ENCODE data around the gene CYB561D1.

CYB561D1 gene

GRCh38 chr1:109483672-109484518, 10.0 kb upstream of the CYB561D1 start, which contains the start of gene ATXN7L2:
Gene ATXN7L2 (plus strand): TSS chr1:109483905. CDS start chr1:109483954, 49 bp downstream.
- ATAC-seq (replicated peaks; ENCODE audit: extremely low read depth, poor library complexity, severe bottlenecking) (peak; percentile 85), DNase-seq (ENCODE audit: low spot score in 2 of 2) (peak; percentile 77 to 85)
- H3K9me3 Mint-ChIP-seq = no peaks in the 10 kb centered on the region
- H3K4me3 Mint-ChIP-seq = peak within 1 kb of the TSS; percentile 97
- H3K36me3 Mint-ChIP-seq (ENCODE audit: insufficient read depth) = peaks cover 8% of the 10 kb centered on the region
- H3K4me1 Mint-ChIP-seq = peaks cover 31% of the 10 kb centered on the region
- peak within 1 kb of the TSS; percentile 93 for H3K27ac Mint-ChIP-seq (ENCODE audit: low read depth)
- H3K27me3 Mint-ChIP-seq = peaks cover 11% of the 10 kb centered on the region

- Mint-ChIP-seq H3K9me3 (no peaks in the 10 kb centered on the region), H3K4me3 (peak overlapping the region; percentile 97), H3K36me3 (ENCODE audit: insufficient read depth) (peaks cover 8% of the 10 kb centered on the region), H3K4me1 (peaks cover 31% of the 10 kb centered on the region), H3K27ac (ENCODE audit: low read depth) (peak overlapping the region; percentile 93), H3K27me3 (peaks cover 4% of the 10 kb centered on the region)
- ATAC-seq (replicated peaks; ENCODE audit: extremely low read depth, poor library complexity, severe bottlenecking) (no peak), DNase-seq (ENCODE audit: low spot score in 2 of 2) (no peak)
These were observed 9.3 kb upstream of the CYB561D1 start for GRCh38 chr1:109484519-109484975.

GRCh38 chr1:109485001-109485400, 8.9 kb upstream of the CYB561D1 start:
- Mint-ChIP-seq H3K27ac (ENCODE audit: low read depth) (peak overlapping the region; percentile 93), H3K9me3 (no peaks in the 10 kb centered on the region), H3K36me3 (ENCODE audit: insufficient read depth) (peaks cover 9% of the 10 kb centered on the region), H3K4me1 (peaks cover 31% of the 10 kb centered on the region), H3K4me3 (peak overlapping the region; percentile 97), H3K27me3 (no peaks in the 10 kb centered on the region)
- DNase-seq (ENCODE audit: low spot score in 2 of 2) (no peak), ATAC-seq (replicated peaks; ENCODE audit: extremely low read depth, poor library complexity, severe bottlenecking) (no peak)

GRCh38 chr1:109487261-109487660, 6.6 kb upstream of the CYB561D1 start:
- ATAC-seq (replicated peaks; ENCODE audit: extremely low read depth, poor library complexity, severe bottlenecking) (no peak), DNase-seq (ENCODE audit: low spot score in 2 of 2) (no peak)
- Mint-ChIP-seq H3K4me3 (no peak overlapping the region), H3K9me3 (no peaks in the 10 kb centered on the region), H3K36me3 (ENCODE audit: insufficient read depth) (peaks cover 9% of the 10 kb centered on the region), H3K27me3 (no peaks in the 10 kb centered on the region), H3K27ac (ENCODE audit: low read depth) (no peak overlapping the region), H3K4me1 (peaks cover 36% of the 10 kb centered on the region)

GRCh38 chr1:109488201-109488600, 5.7 kb upstream of the CYB561D1 start:
- no peak overlapping the region for H3K27ac Mint-ChIP-seq (ENCODE audit: low read depth)
- no peaks in the 10 kb centered on the region for H3K9me3 Mint-ChIP-seq
- peaks cover 9% of the 10 kb centered on the region for H3K36me3 Mint-ChIP-seq (ENCODE audit: insufficient read depth)
- no peak for DNase-seq (ENCODE audit: low spot score in 2 of 2)
- no peaks in the 10 kb centered on the region for H3K27me3 Mint-ChIP-seq
- H3K4me1 Mint-ChIP-seq = peaks cover 26% of the 10 kb centered on the region
- ATAC-seq (replicated peaks; ENCODE audit: extremely low read depth, poor library complexity, severe bottlenecking) = no peak
- H3K4me3 Mint-ChIP-seq = no peak overlapping the region

- DNase-seq (ENCODE audit: low spot score in 2 of 2) (no peak), ATAC-seq (replicated peaks; ENCODE audit: extremely low read depth, poor library complexity, severe bottlenecking) (no peak)
- no peaks in the 10 kb centered on the region for H3K9me3 Mint-ChIP-seq
- peaks cover 9% of the 10 kb centered on the region for H3K36me3 Mint-ChIP-seq (ENCODE audit: insufficient read depth)
- peaks cover 22% of the 10 kb centered on the region for H3K4me1 Mint-ChIP-seq
- no peak overlapping the region for H3K4me3 Mint-ChIP-seq
- H3K27ac Mint-ChIP-seq (ENCODE audit: low read depth) = no peak overlapping the region
- no peaks in the 10 kb centered on the region for H3K27me3 Mint-ChIP-seq
These were observed 5.2 kb upstream of the CYB561D1 start for GRCh38 chr1:109488696-109489095.

GRCh38 chr1:109490029-109490933, 3.6 kb upstream of the CYB561D1 start:
- peak; percentile 67 to 73 for DNase-seq (ENCODE audit: low spot score in 2 of 2)
- H3K9me3 Mint-ChIP-seq = no peaks in the 10 kb centered on the region
- no peaks in the 10 kb centered on the region for H3K27me3 Mint-ChIP-seq
- H3K4me1 Mint-ChIP-seq = peaks cover 21% of the 10 kb centered on the region
- H3K27ac Mint-ChIP-seq (ENCODE audit: low read depth) = no peak overlapping the region
- H3K4me3 Mint-ChIP-seq = no peak overlapping the region
- no peak for ATAC-seq (replicated peaks; ENCODE audit: extremely low read depth, poor library complexity, severe bottlenecking)
- peaks cover 9% of the 10 kb centered on the region for H3K36me3 Mint-ChIP-seq (ENCODE audit: insufficient read depth)

- Mint-ChIP-seq H3K9me3 (no peaks in the 10 kb centered on the region), H3K36me3 (ENCODE audit: insufficient read depth) (peaks cover 9% of the 10 kb centered on the region), H3K4me1 (peaks cover 24% of the 10 kb centered on the region), H3K4me3 (no peak overlapping the region), H3K27me3 (no peaks in the 10 kb centered on the region), H3K27ac (ENCODE audit: low read depth) (no peak overlapping the region)
- ATAC-seq (replicated peaks; ENCODE audit: extremely low read depth, poor library complexity, severe bottlenecking) = no peak
- DNase-seq (ENCODE audit: low spot score in 2 of 2) = no peak
These were observed 3.0 kb upstream of the CYB561D1 start for GRCh38 chr1:109490934-109491302.

GRCh38 chr1:109491372-109491771, 2.5 kb upstream of the CYB561D1 start:
- H3K36me3 Mint-ChIP-seq (ENCODE audit: insufficient read depth) = peaks cover 9% of the 10 kb centered on the region
- H3K4me3 Mint-ChIP-seq = no peak overlapping the region
- H3K9me3 Mint-ChIP-seq = no peaks in the 10 kb centered on the region
- DNase-seq (ENCODE audit: low spot score in 2 of 2) (no peak), ATAC-seq (replicated peaks; ENCODE audit: extremely low read depth, poor library complexity, severe bottlenecking) (no peak)
- no peak overlapping the region for H3K27ac Mint-ChIP-seq (ENCODE audit: low read depth)
- H3K27me3 Mint-ChIP-seq = no peaks in the 10 kb centered on the region
- H3K4me1 Mint-ChIP-seq = peaks cover 29% of the 10 kb centered on the region

GRCh38 chr1:109492779-109493178, 1.1 kb upstream of the CYB561D1 start:
- H3K27ac Mint-ChIP-seq (ENCODE audit: low read depth) = no peak overlapping the region
- DNase-seq (ENCODE audit: low spot score in 2 of 2) (no peak), ATAC-seq (replicated peaks; ENCODE audit: extremely low read depth, poor library complexity, severe bottlenecking) (no peak)
- peak overlapping the region; percentile 9 for H3K4me3 Mint-ChIP-seq
- no peaks in the 10 kb centered on the region for H3K9me3 Mint-ChIP-seq
- H3K4me1 Mint-ChIP-seq = peaks cover 38% of the 10 kb centered on the region
- peaks cover 15% of the 10 kb centered on the region for H3K36me3 Mint-ChIP-seq (ENCODE audit: insufficient read depth)
- no peaks in the 10 kb centered on the region for H3K27me3 Mint-ChIP-seq

GRCh38 chr1:109493227-109493626, 667 bp upstream of the CYB561D1 start:
- H3K4me3 Mint-ChIP-seq = peak overlapping the region; percentile 97
- H3K36me3 Mint-ChIP-seq (ENCODE audit: insufficient read depth) = peaks cover 15% of the 10 kb centered on the region
- DNase-seq (ENCODE audit: low spot score in 2 of 2) (no peak), ATAC-seq (replicated peaks; ENCODE audit: extremely low read depth, poor library complexity, severe bottlenecking) (no peak)
- peaks cover 42% of the 10 kb centered on the region for H3K4me1 Mint-ChIP-seq
- H3K9me3 Mint-ChIP-seq = no peaks in the 10 kb centered on the region
- H3K27ac Mint-ChIP-seq (ENCODE audit: low read depth) = no peak overlapping the region
- H3K27me3 Mint-ChIP-seq = no peaks in the 10 kb centered on the region

GRCh38 chr1:109495738-109496137, 1.8 kb downstream of the CYB561D1 start:
- Mint-ChIP-seq H3K27me3 (no peaks in the 10 kb centered on the region), H3K4me3 (peak overlapping the region; percentile 97), H3K27ac (ENCODE audit: low read depth) (no peak overlapping the region), H3K9me3 (no peaks in the 10 kb centered on the region), H3K4me1 (peaks cover 60% of the 10 kb centered on the region), H3K36me3 (ENCODE audit: insufficient read depth) (peaks cover 18% of the 10 kb centered on the region)
- DNase-seq (ENCODE audit: low spot score in 2 of 2) (no peak), ATAC-seq (replicated peaks; ENCODE audit: extremely low read depth, poor library complexity, severe bottlenecking) (no peak)

All from central memory CD8-positive, alpha-beta T cell (primary cell).